HG03558 (cell line): Measurements from ENCODE around the gene DPM3.

Experiments
- ATAC-seq: cut with Tn5 transposase; IDR thresholded peaks from one replicate; pipeline ENCODE4 v1.9.1; 2021; ENCODE audit warnings: moderate number of reproducible peaks; ENCODE audit not compliant: unreplicated experiment; ENCODE audit errors: extremely low read depth

DPM3 gene

GRCh38 chr1:155104605-155105534 is 35.5 kb downstream of the DPM3 start:
- no peak for ATAC-seq

- no peak for ATAC-seq
Measured at GRCh38 chr1:155103325-155103724, 37.0 kb downstream of the DPM3 start.

GRCh38 chr1:155099331-155099730 is 41.0 kb downstream of the DPM3 start:
- no peak for ATAC-seq

GRCh38 chr1:155094622-155094948 is 45.7 kb downstream of the DPM3 start:
- no peak for ATAC-seq

GRCh38 chr1:155093911-155094621 is 46.3 kb downstream of the DPM3 start:
- no peak for ATAC-seq

GRCh38 chr1:155092641-155093040 is 47.7 kb downstream of the DPM3 start:
- ATAC-seq = no peak

GRCh38 chr1:155092131-155092530 is 48.2 kb downstream of the DPM3 start:
- no peak for ATAC-seq

GRCh38 chr1:155091071-155092051 is 49.0 kb downstream of the DPM3 start:
- no peak for ATAC-seq
